GM13977 (cell line): ENCODE measurements around the gene MT1M.
A peak's percentile ranks its signal among the peaks of the same experiment; 100 is the strongest.

ENCODE experiments used
- DNase-seq: peaks from one replicate; pipeline ENCODE4 v3.0.0; 2012; ENCODE audit warnings: low spot score
- CTCF ChIP-seq: IDR thresholded peaks from 2 replicates; pipeline ENCODE4 v1.5.1; 2012; ENCODE audit warnings: mild to moderate bottlenecking, control low read depth; ENCODE audit not compliant: insufficient read depth; ENCODE audit errors: extremely low read depth, missing control alignments
- in situ Hi-C: fragments of 300-500 bp; cut with MboI; formaldehyde crosslinking; loops from one replicate; pipeline ENCODE4 v1.12.0; 2022; ENCODE audit warnings: low sequenced_read_pairs, low pct_unique_long_range_greater_than_20kb, mixed read lengths, inconsistent platforms; ENCODE audit not compliant: unreplicated experiment

Gene MT1M

DNA sequence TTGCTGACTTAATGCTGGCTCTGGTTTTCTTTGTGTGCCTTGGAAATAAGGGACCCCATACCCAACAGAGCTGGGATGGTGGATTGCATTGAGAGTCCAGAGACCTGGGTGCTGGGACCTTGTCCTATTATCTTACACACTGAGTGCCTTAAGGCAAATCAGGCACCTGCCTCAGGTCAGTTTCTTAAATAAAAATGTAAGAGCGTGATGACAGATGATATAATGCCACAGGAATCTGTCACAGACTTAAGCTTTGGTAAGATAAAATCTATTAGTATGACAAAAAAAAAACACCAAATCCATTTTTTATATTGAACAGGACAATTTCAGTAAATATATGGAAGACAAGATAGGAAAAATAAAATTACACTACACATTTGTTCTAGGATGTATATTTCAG, 7.6 kb downstream of the MT1M start:
- in situ Hi-C loops = no loop called here
- no peak for TF ChIP-seq CTCF
- no peak for DNase-seq

DNA sequence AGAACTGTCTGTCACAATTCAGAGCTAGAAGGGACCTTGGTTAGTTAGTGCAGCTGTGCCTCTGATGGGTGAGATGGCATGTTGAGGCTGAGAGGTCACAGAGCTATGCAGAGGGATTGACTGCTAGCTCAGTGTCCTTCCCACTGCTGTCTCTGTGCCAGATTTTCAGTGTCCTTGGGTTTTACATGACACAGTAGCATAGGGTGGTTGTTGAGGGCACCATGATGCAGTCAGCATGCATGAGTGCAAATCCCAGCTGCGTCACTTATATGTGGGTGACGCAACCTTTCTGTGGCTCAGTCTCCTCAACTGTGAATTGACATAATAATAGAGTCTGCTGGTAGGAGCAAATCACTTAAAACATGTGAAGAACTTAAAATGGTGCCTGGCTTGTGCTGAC, 8.7 kb downstream of the MT1M start:
- DNase-seq = no peak
- no peak for TF ChIP-seq CTCF
- in situ Hi-C loops = no loop called here

- peak; percentile 64 for DNase-seq
- in situ Hi-C loops = no loop called here
Observed at GRCh38 chr16:56643080-56643778, 10.8 kb downstream of the MT1M start.

GRCh38 chr16:56643833-56644232, 11.4 kb downstream of the MT1M start:
- in situ Hi-C loops = no loop called here
- TF ChIP-seq CTCF = no peak

More at GRCh38 chr16:56643080-56643778, 10.8 kb downstream of the MT1M start:
- peak; percentile 21 for TF ChIP-seq CTCF

GRCh38 chr16:56645311-56645710, 12.9 kb downstream of the MT1M start:
- in situ Hi-C loops = no loop called here
- no peak for TF ChIP-seq CTCF
- DNase-seq = no peak

More at GRCh38 chr16:56643833-56644232, 11.4 kb downstream of the MT1M start:
- no peak for DNase-seq

DNA sequence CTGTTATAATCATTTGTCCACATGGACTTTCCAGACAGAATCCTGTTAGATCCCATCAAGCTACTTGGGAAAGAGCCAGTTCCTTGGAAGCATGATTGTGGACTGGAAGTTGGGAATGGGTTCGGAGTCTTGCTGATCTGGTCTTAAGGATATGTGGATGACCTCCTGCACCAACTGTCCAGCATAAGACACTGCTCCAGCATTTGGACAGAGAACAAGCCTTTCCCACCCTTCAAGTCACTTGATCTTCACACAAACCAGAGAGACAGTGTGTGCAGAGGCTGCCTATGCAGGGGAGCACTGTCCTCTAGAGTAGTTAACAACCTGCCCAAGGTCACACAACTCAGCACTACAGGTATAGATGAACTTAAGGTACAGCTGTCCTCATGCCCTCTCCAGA, 13.4 kb downstream of the MT1M start:
- no peak for DNase-seq
- TF ChIP-seq CTCF = no peak
- in situ Hi-C loops = no loop called here
